Heart right ventricle (tissue), 16 donors: ENCODE results near the gene FLNC. TPM values are rescaled to one million over a fixed set of nuclear protein-coding genes. Genes with fewer than 3 reads are reported as not detected.
A peak's percentile ranks its signal among the peaks of the same experiment; 100 is the strongest.

Experiments used
- ATAC-seq, 8 donors: fragments of 200-7000 bp; cut with Tn5 transposase; one replicate each; pipeline ENCODE4 v1.9.1; 2020; ENCODE audit warnings: mild to moderate bottlenecking in 8 of 8, moderate library complexity in 8 of 8, moderate number of reproducible peaks in 1 of 8
- DNase-seq, 2 donors: peaks; one replicate each; pipeline ENCODE4 v3.0.0-alpha.2; 2020
- H3K27ac ChIP-seq, 10 donors: fragments of 200-600 bp; sonication (generic) in 2 of 10; one replicate each; pipeline versions ENCODE4 v1.5.0 to v1.8.0; 2020 to 2022; ENCODE audit warnings: mild to moderate bottlenecking in 3 of 10
- H3K27me3 ChIP-seq, 7 donors: fragments of 200-600 bp; one replicate each; pipeline ENCODE4 v1.8.0; 2021 to 2022; ENCODE audit warnings: mild to moderate bottlenecking in 2 of 7
- H3K36me3 ChIP-seq, 9 donors: fragments of 200-600 bp; sonication (generic) in 1 of 9; one replicate each; pipeline versions ENCODE4 v1.5.0 to v1.8.0; 2020 to 2022; ENCODE audit warnings: mild to moderate bottlenecking in 2 of 9
- H3K4me1 ChIP-seq, 9 donors: fragments of 200-600 bp; sonication (generic) in 1 of 9; one replicate each; pipeline versions ENCODE4 v1.5.0 to v1.8.0; 2020 to 2022; ENCODE audit warnings: mild to moderate bottlenecking in 4 of 9
- H3K4me3 ChIP-seq, 10 donors: fragments of 200-600 bp; sonication (generic) in 2 of 10; one replicate each; pipeline versions ENCODE4 v1.5.0 to v1.8.0; 2020 to 2022; ENCODE audit warnings: mild to moderate bottlenecking in 7 of 10, moderate library complexity in 2 of 10
- H3K9me3 ChIP-seq, 11 donors: fragments of 200-600 bp in 10 of 11; sonication (generic) in 2 of 11; one replicate each; pipeline versions ENCODE4 v1.5.0 to v1.8.0; 2013 to 2022; ENCODE audit warnings: mild to moderate bottlenecking in 2 of 11, control low read depth in 1 of 11, moderate library complexity in 1 of 11
- WGBS, 2 donors: extraction: QIAGEN DNeasy Blood & Tissue Kit; methylation state at CpG; one replicate each; pipeline ENCODE4 v1.1.7; 2013; ENCODE audit warnings: inconsistent platforms in 1 of 2; 5-methylcytosine and 5-hydroxymethylcytosine counted together
- intact Hi-C, 10 donors: fragments of 100-400 bp; cut with DNase I; formaldehyde crosslinking; loops; one replicate each; pipeline versions ENCODE4 v1.11.1 to v1.14.2; 2022
- polyA plus RNA-seq, 2 donors: library from polyadenylated mRNA; stranded (reverse); fragments of 200-250 nt; gene quantifications; one replicate each; pipeline ENCODE4 v1.2.3, GENCODE V29; 2013
- total RNA-seq, 10 donors: library from RNA; stranded (reverse); fragmentation: NEBNext Ultra II Directional in 3 of 10; extraction: Animal tissue kit (Norgen Biotek cat#: 25700) in 3 of 10; gene quantifications; one replicate each; pipeline versions ENCODE4 v1.2.1 to v1.2.4, GENCODE V29; 2021 to 2023
- TF ChIP-seq, protein P1 (sequence below), 9 donors: fragments of 200-600 bp; sonication (generic) in 2 of 9; IDR thresholded peaks; one replicate each; pipeline versions ENCODE4 v1.5.0 to v1.8.0; 2021 to 2022; ENCODE audit warnings: antibody characterized with exemption in 9 of 9, mild to moderate bottlenecking in 5 of 9, moderate library complexity in 1 of 9
- donor health status: Arrhythmogenic right ventricular cardiomyopathy.
- donor health status: ischemic (EF 13 %, LVEDD 7.1; RV severe dilation, severe dysfunction).
- donor health status: healthy with polysubstance abuse.
- donor health status: DM: no; HTN: yes; CAD: no.
- donor health status: DM: no; HTN: no; CAD: no.
- donor health status: ischemic (EF 25% LVEDD 6.9; RV normal size, moderate dysfunction).
- donor health status: ischemic (EF 25% LVEDD 5.7; RV mildly dilated, moderate dysfunction).
- donor health status: healthy.
- donor health status: DM: yes; HTN: yes; CAD: no.
- donor health status: Ischemic cardiomyopathy.
- donor health status: ischemic (EF 35%, LVEDD 5.7; RV mildly dilated, moderate dysfunction).
- donor health status: nonischemic (EF 11% LVEDD 7.7; RV severe dilation, severe dysfunction).
- donor health status: DM: yes; HTN: yes; CAD: no.
- donor health status: PGD.
- donor health status: ischemic (EF 29% LVEDD 5.4; RV normal size, mild dysfunction).
- donor health status: nonischemic (EF 23%, LVEDD 6.1; RV moderate dilation, normal function).

The FLNC gene
- total and polyA plus RNA-seq, 12 donors, result 223 to 2,445 (median 1,163) TPM

GRCh38 chr7:128888756-128889095, 58.5 kb downstream of the FLNC start:
- H3K36me3 ChIP-seq, result no peaks in the 10 kb centered on the region
- DNase-seq, result no peak
- TF ChIP-seq, protein P1, sequence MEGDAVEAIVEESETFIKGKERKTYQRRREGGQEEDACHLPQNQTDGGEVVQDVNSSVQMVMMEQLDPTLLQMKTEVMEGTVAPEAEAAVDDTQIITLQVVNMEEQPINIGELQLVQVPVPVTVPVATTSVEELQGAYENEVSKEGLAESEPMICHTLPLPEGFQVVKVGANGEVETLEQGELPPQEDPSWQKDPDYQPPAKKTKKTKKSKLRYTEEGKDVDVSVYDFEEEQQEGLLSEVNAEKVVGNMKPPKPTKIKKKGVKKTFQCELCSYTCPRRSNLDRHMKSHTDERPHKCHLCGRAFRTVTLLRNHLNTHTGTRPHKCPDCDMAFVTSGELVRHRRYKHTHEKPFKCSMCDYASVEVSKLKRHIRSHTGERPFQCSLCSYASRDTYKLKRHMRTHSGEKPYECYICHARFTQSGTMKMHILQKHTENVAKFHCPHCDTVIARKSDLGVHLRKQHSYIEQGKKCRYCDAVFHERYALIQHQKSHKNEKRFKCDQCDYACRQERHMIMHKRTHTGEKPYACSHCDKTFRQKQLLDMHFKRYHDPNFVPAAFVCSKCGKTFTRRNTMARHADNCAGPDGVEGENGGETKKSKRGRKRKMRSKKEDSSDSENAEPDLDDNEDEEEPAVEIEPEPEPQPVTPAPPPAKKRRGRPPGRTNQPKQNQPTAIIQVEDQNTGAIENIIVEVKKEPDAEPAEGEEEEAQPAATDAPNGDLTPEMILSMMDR (IDR thresholded peaks at IDR 0.05), result no peak
- H3K9me3 ChIP-seq, result no peaks in the 10 kb centered on the region
- peaks cover 0 to 7% (median 0%) of the 10 kb centered on the region in 9 donors for H3K4me1 ChIP-seq
- peaks cover 11 to 40% (median 13%) of the 10 kb centered on the region in 7 donors for H3K27me3 ChIP-seq
- no peak overlapping the region for H3K27ac ChIP-seq
- WGBS, 2 donors, result 82 to 88% methylated on average over 10 to 11 of the region's 11 CpGs
- H3K4me3 ChIP-seq, result no peak overlapping the region
- ATAC-seq, result no peak
- intact Hi-C loops, result loop anchor here in 4 of 10 donors (5.0 to 10.0 kb wide), 4 partner anchors 94 to 416 kb away; partner anchors contain the start of gene CCDC136 (in 1 of the 4)

DNA sequence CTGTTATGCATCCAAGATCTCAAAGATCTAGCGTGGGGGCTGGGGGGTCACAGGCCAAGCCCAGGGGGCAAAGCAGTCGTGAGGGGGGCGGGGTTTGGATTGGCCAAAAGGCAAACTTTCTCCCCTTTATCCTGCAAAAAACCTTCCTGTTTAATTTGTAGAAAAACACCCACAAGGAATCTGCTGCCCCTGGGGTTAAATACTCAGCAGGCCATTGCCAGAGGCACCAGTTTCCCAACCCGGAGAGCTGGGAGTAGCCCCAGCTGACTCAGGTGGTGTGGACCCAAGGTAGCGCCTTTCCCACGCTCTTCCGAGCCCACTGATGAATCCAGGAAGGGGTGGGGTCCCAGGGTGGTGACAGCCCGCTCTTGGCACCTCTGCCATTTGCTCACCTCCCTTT, 58.9 kb downstream of the FLNC start:
- intact Hi-C loops, result loop anchor here in 4 of 10 donors (5.0 to 10.0 kb wide), 4 partner anchors 94 to 417 kb away; partner anchors contain the start of gene CCDC136 (in 1 of the 4)
- WGBS, 2 donors, result 61 to 73% methylated on average over 8 of the region's 8 CpGs
- H3K4me1 ChIP-seq, result peaks cover 0 to 5% (median 0%) of the 10 kb centered on the region in 9 donors
- H3K9me3 ChIP-seq, result no peaks in the 10 kb centered on the region
- TF ChIP-seq, protein P1 (IDR thresholded peaks at IDR 0.05), result no peak
- DNase-seq, result no peak
- H3K4me3 ChIP-seq, result no peak overlapping the region
- no peak for ATAC-seq
- no peaks in the 10 kb centered on the region for H3K36me3 ChIP-seq
- no peak overlapping the region for H3K27ac ChIP-seq
- peaks cover 11 to 40% (median 13%) of the 10 kb centered on the region in 7 donors for H3K27me3 ChIP-seq

DNA sequence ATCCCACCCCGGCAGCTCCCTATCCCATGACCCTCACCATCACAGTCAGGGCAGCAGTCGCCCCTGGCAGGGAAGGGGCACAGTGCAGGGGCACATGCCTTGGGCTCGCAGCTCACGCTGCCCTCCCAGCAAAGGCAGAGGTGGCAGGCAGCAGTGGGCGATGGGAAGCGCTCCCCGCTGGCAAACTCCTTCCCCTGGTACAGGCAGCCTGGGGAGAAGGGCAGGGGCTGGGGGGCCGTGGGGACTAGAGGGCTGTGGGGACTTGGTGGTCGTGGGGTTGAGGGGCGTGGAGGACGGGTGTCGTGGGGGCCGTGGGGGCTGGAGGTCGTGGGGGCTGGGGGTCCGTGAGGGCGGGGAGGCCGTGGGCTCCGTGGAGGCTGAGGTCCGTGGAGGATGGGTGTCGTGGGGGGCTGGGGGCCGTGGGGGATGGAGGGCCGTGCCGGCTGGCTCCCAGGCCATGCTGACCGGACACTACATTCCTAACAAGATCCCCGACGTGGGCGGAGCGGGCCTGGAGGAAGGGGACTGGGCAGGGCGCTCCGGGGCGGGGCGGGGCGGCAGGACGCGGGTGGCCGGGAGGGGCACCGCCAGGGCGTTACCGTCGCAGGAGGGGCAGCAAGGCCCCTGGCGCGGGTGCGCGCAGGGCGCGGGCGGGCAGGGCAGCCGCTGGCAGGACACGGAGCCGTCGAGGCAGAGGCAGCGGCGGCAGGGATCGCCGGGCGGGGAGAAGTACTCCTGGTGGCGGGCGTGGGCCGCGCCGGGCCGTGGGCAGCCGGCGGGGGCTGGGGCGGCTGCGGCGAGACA, 60.3 kb downstream of the FLNC start:
- intact Hi-C loops, result loop anchor here in 1 of 10 donors (10.0 kb wide), 1 partner anchor 226 kb away; no protein-coding TSS in a partner anchor
- 24 to 26% methylated on average over 62 to 67 of the region's 67 CpGs for WGBS, 2 donors

More for the DNA sequence above, 60.3 kb downstream of the FLNC start:
- Histone ChIP-seq H3K4me3 (peak overlapping the region in 7 of 10 donors; percentile 5 to 39 (median 22)), H3K27ac (no peak overlapping the region), H3K36me3 (no peaks in the 10 kb centered on the region), H3K9me3 (no peaks in the 10 kb centered on the region), H3K27me3 (peaks cover 11 to 40% (median 13%) of the 10 kb centered on the region in 7 donors), H3K4me1 (peaks cover 0 to 5% (median 0%) of the 10 kb centered on the region in 9 donors)
- TF ChIP-seq, protein P1 (IDR thresholded peaks at IDR 0.05), result no peak
- peak in 2 of 8 donors; percentile 31 to 38 for ATAC-seq
- no peak for DNase-seq
